ENCODE results near the gene CDH23. TPM values are rescaled to one million over a fixed set of nuclear protein-coding genes. Genes with fewer than 3 reads are reported as not detected.

Gene CDH23
- total RNA-seq, 1 experiment from 2014 or later: not detected

- no peak for DNase-seq (ENCODE audit: low read depth)
Measured at GRCh38 chr10:71742301-71743088, 345.8 kb downstream of the CDH23 start.

GRCh38 chr10:71743089-71743838 lies 346.5 kb downstream of the CDH23 start:
- no peak for DNase-seq (ENCODE audit: low read depth)

- no peak for DNase-seq (ENCODE audit: low read depth)
Measured at GRCh38 chr10:71743866-71744265, 347.1 kb downstream of the CDH23 start.

- DNase-seq (ENCODE audit: low read depth): no peak
Measured at GRCh38 chr10:71744897-71745663, 348.4 kb downstream of the CDH23 start.

- no peak for DNase-seq (ENCODE audit: low read depth)
Measured at GRCh38 chr10:71745664-71746250, 349.0 kb downstream of the CDH23 start.

GRCh38 chr10:71746344-71747037 lies 349.8 kb downstream of the CDH23 start:
- DNase-seq (ENCODE audit: low read depth): no peak

GRCh38 chr10:71747039-71747531 lies 350.4 kb downstream of the CDH23 start:
- no peak for DNase-seq (ENCODE audit: low read depth)

GRCh38 chr10:71747551-71748523 lies 351.1 kb downstream of the CDH23 start:
- no peak for DNase-seq (ENCODE audit: low read depth)

GRCh38 chr10:71748671-71749191 lies 352.0 kb downstream of the CDH23 start:
- no peak for DNase-seq (ENCODE audit: low read depth)

GRCh38 chr10:71749396-71749795 lies 352.7 kb downstream of the CDH23 start:
- no peak for DNase-seq (ENCODE audit: low read depth)

- no peak for DNase-seq (ENCODE audit: low read depth)
Measured at GRCh38 chr10:71750124-71750841, 353.6 kb downstream of the CDH23 start.

GRCh38 chr10:71750986-71751385 lies 354.3 kb downstream of the CDH23 start:
- no peak for DNase-seq (ENCODE audit: low read depth)

GRCh38 chr10:71751515-71752224 lies 354.9 kb downstream of the CDH23 start:
- no peak for DNase-seq (ENCODE audit: low read depth)

GRCh38 chr10:71752391-71753090 lies 355.8 kb downstream of the CDH23 start:
- DNase-seq (ENCODE audit: low read depth): no peak

GRCh38 chr10:71753091-71753959 lies 356.6 kb downstream of the CDH23 start:
- no peak for DNase-seq (ENCODE audit: low read depth)

- DNase-seq (ENCODE audit: low read depth): no peak
Measured at GRCh38 chr10:71753960-71754505, 357.3 kb downstream of the CDH23 start.

Measured in M059J (cell line).